C4-2B (cell line): ENCODE results near the gene TRIM4.
"Not testable (repeated sequence)": the region's sequence is repeated elsewhere in the genome, so short reads cannot be mapped to it uniquely, and the experiment has no call there.

Experiments
- H3K27ac ChIP-seq: fragments of 450-650 bp; 2 replicates; pipeline ENCODE4 v1.5.1; 2017
- CTCF ChIP-seq: fragments of 450-650 bp; conservative IDR thresholded peaks from 2 replicates; pipeline ENCODE4 v1.5.1; 2017; ENCODE audit warnings: mild to moderate bottlenecking
- ZFX ChIP-seq: fragments of 450-650 bp; IDR thresholded peaks from 2 replicates; pipeline ENCODE4 v1.6.1; 2017

Gene TRIM4

GRCh38 chr7:99881370-99881769, 38.0 kb downstream of the TRIM4 start:
- H3K27ac ChIP-seq: no peak overlapping the region
- no peak for TF ChIP-seq CTCF
- TF ChIP-seq ZFX: no peak

GRCh38 chr7:99876933-99877332, 42.4 kb downstream of the TRIM4 start, which contains the start of gene OR2AE1:
Gene OR2AE1 (minus strand): TSS chr7:99877033. CDS start chr7:99877033, 0 bp downstream.
- TF ChIP-seq ZFX (no peak), CTCF (no peak)
- H3K27ac ChIP-seq: no peak within 1 kb of the TSS

GRCh38 chr7:99876491-99876890, 42.8 kb downstream of the TRIM4 start:
- TF ChIP-seq ZFX (no peak), CTCF (no peak)
- no peak overlapping the region for H3K27ac ChIP-seq

- TF ChIP-seq CTCF: no peak
- no peak overlapping the region for H3K27ac ChIP-seq
These were observed 51.1 kb downstream of the TRIM4 start for GRCh38 chr7:99868246-99868645.

GRCh38 chr7:99867477-99867876, 51.9 kb downstream of the TRIM4 start:
- H3K27ac ChIP-seq: not testable (repeated sequence)

GRCh38 chr7:99863847-99864440, 55.4 kb downstream of the TRIM4 start:
- TF ChIP-seq ZFX (no peak), CTCF (no peak)
- H3K27ac ChIP-seq: no peak overlapping the region

- H3K27ac ChIP-seq: no peak overlapping the region
- TF ChIP-seq ZFX (no peak), CTCF (no peak)
These were observed 58.8 kb downstream of the TRIM4 start for GRCh38 chr7:99860281-99861127.
